Right atrium auricular region (tissue), 2 donors: Measurements from ENCODE around the gene INHBB. TPM values are rescaled to one million over a fixed set of nuclear protein-coding genes. Genes with fewer than 3 reads are reported as not detected.
A peak's percentile ranks its signal among the peaks of the same experiment; 100 is the strongest.

Experiments used
- DNase-seq: peaks from one replicate; pipeline ENCODE4 v3.0.0-alpha.2; 2019; ENCODE audit warnings: low spot score
- H3K27ac ChIP-seq, 2 donors: fragments of 200-600 bp; sonication (generic); 1 replicate in 1 of 2; 2 replicates in 1 of 2; pipeline ENCODE4 v1.5.1; 2016 to 2019
- H3K27me3 ChIP-seq, 2 donors: fragments of 200-600 bp; sonication (generic); one replicate each; pipeline versions ENCODE4 v1.5.1 to v1.6.0; 2017 to 2019
- H3K36me3 ChIP-seq: fragments of 200-600 bp; sonication (generic); one replicate; pipeline ENCODE4 v1.5.1; 2016
- H3K4me1 ChIP-seq, 2 donors: fragments of 200-600 bp; sonication (generic); one replicate each; pipeline versions ENCODE4 v1.5.1 to v1.6.0; 2017 to 2019
- H3K4me3 ChIP-seq, 2 donors: fragments of 200-600 bp; sonication (generic); 1 replicate in 1 of 2; 2 replicates in 1 of 2; pipeline ENCODE4 v1.5.1; 2017 to 2019; ENCODE audit warnings: mild to moderate bottlenecking in 1 of 2, moderate library complexity in 1 of 2
- H3K9me3 ChIP-seq, 2 donors: fragments of 200-600 bp; sonication (generic); one replicate each; pipeline ENCODE4 v1.5.1; 2019
- CTCF ChIP-seq, 2 donors: fragments of 200-600 bp; sonication (generic); IDR thresholded peaks; one replicate each; pipeline ENCODE4 v1.5.1; 2019; ENCODE audit warnings: antibody characterized with exemption in 2 of 2
- total RNA-seq, 2 donors: library from RNA; depleted of rRNA; stranded (reverse); fragments of >200 nt; gene quantifications; one replicate each; pipeline ENCODE4 v1.1.0, GENCODE V29; 2016

The INHBB gene
- 1 to 10 TPM in 1 of 2 donors, under 1 TPM in 1; 0.74 to 5.9 TPM for total RNA-seq

- H3K27ac ChIP-seq: peak within 1 kb of the TSS; percentile 33 to 64
- no peaks in the 10 kb centered on the region for H3K36me3 ChIP-seq
- H3K9me3 ChIP-seq: no peaks in the 10 kb centered on the region
- H3K4me1 ChIP-seq: peaks cover 0 to 40% of the 10 kb centered on the region in 2 donors
- no peak for TF ChIP-seq CTCF (IDR thresholded peaks at IDR 0.05)
- peak within 1 kb of the TSS; percentile 38 to 55 for H3K4me3 ChIP-seq
- peaks cover 0 to 32% of the 10 kb centered on the region in 2 donors for H3K27me3 ChIP-seq
- DNase-seq: no peak
Observed at GRCh38 chr2:120346026-120346666, at the start of gene INHBB. INHBB (plus strand) TSS chr2:120346136; CDS start chr2:120346189, 53 bp downstream.

- H3K4me1 ChIP-seq: peaks cover 0 to 11% of the 10 kb centered on the region in 2 donors
- DNase-seq: no peak
- H3K9me3 ChIP-seq: no peaks in the 10 kb centered on the region
- no peaks in the 10 kb centered on the region for H3K27me3 ChIP-seq
- H3K36me3 ChIP-seq: peaks cover 31% of the 10 kb centered on the region
- no peak for TF ChIP-seq CTCF (IDR thresholded peaks at IDR 0.05)
- H3K4me3 ChIP-seq: no peak overlapping the region
- H3K27ac ChIP-seq: no peak overlapping the region
Observed at GRCh38 chr2:120298173-120298835, 47.6 kb upstream of the INHBB start.

- Histone ChIP-seq H3K36me3 (peaks cover 34% of the 10 kb centered on the region), H3K9me3 (no peaks in the 10 kb centered on the region), H3K4me1 (peaks cover 0 to 5% of the 10 kb centered on the region in 2 donors), H3K4me3 (no peak overlapping the region), H3K27me3 (no peaks in the 10 kb centered on the region), H3K27ac (no peak overlapping the region)
- DNase-seq: no peak
- no peak for TF ChIP-seq CTCF (IDR thresholded peaks at IDR 0.05)
Observed at GRCh38 chr2:120299004-120299403, 46.9 kb upstream of the INHBB start.

GRCh38 chr2:120299561-120299960, 46.4 kb upstream of the INHBB start:
- Histone ChIP-seq H3K4me1 (no peaks in the 10 kb centered on the region), H3K36me3 (peaks cover 31% of the 10 kb centered on the region), H3K4me3 (no peak overlapping the region), H3K27ac (no peak overlapping the region), H3K9me3 (no peaks in the 10 kb centered on the region), H3K27me3 (no peaks in the 10 kb centered on the region)
- no peak for DNase-seq
- TF ChIP-seq CTCF (IDR thresholded peaks at IDR 0.05): no peak

- no peaks in the 10 kb centered on the region for H3K4me1 ChIP-seq
- no peak overlapping the region for H3K4me3 ChIP-seq
- H3K36me3 ChIP-seq: peaks cover 26% of the 10 kb centered on the region
- H3K27ac ChIP-seq: no peak overlapping the region
- no peaks in the 10 kb centered on the region for H3K27me3 ChIP-seq
- no peak for TF ChIP-seq CTCF (IDR thresholded peaks at IDR 0.05)
- DNase-seq: no peak
- H3K9me3 ChIP-seq: no peaks in the 10 kb centered on the region
Observed at GRCh38 chr2:120300385-120300784, 45.6 kb upstream of the INHBB start.
